Stomach (tissue), 9 donors: ENCODE results near the gene DLX2. TPM values are rescaled to one million over a fixed set of nuclear protein-coding genes. Genes with fewer than 3 reads are reported as not detected.
"Not testable (repeated sequence)": the region's sequence is repeated elsewhere in the genome, so short reads cannot be mapped to it uniquely, and the experiment has no call there.

Source experiments
- DNase-seq, 2 donors: peaks; one replicate each; pipeline versions ENCODE4 v3.0.0 to v3.0.0-alpha.2; 2013 to 2019
- H3K27ac ChIP-seq, 5 donors: fragments of 200-600 bp in 4 of 5; sonication (generic) in 4 of 5; one replicate each; pipeline ENCODE4 v1.5.1; 2013 to 2019; ENCODE audit warnings: mild to moderate bottlenecking in 1 of 5, moderate library complexity in 1 of 5
- H3K27me3 ChIP-seq, 3 donors: fragments of 200-600 bp; sonication (generic); one replicate each; pipeline ENCODE4 v1.5.1; 2017 to 2019; ENCODE audit warnings: mixed run types in 1 of 3
- H3K36me3 ChIP-seq, 4 donors: fragments of 200-600 bp; sonication (generic); 1 replicate in 3 of 4; 2 replicates in 1 of 4; pipeline ENCODE4 v1.5.1; 2016 to 2019
- H3K4me1 ChIP-seq, 4 donors: fragments of 200-600 bp; sonication (generic); one replicate each; pipeline ENCODE4 v1.5.1; 2016 to 2019
- H3K4me3 ChIP-seq, 4 donors: fragments of 200-600 bp; sonication (generic) in 3 of 4; one replicate each; pipeline ENCODE4 v1.5.1; 2016 to 2019; ENCODE audit warnings: mild to moderate bottlenecking in 1 of 4
- H3K9me3 ChIP-seq, 4 donors: fragments of 200-600 bp; sonication (generic); one replicate each; pipeline ENCODE4 v1.5.1; 2016 to 2019
- EP300 ChIP-seq: sonication (generic); formaldehyde crosslinking; IDR thresholded peaks from one replicate; pipeline ENCODE4 v1.6.1; 2017; ENCODE audit warnings: antibody characterized with exemption
- POLR2A ChIP-seq, 4 donors: fragments of 450-650 bp; IDR thresholded peaks; one replicate each; pipeline ENCODE4 v1.6.1; 2016; ENCODE audit warnings: antibody characterized with exemption in 4 of 4, control low read depth in 2 of 4, mild to moderate bottlenecking in 1 of 4, moderate library complexity in 1 of 4
- POLR2AphosphoS5 ChIP-seq, 3 donors: sonication (generic); formaldehyde crosslinking; IDR thresholded peaks; one replicate each; pipeline ENCODE4 v1.6.1; 2016; ENCODE audit warnings: antibody characterized with exemption in 3 of 3
- WGBS, 5 donors: extraction: QIAGEN DNeasy Blood & Tissue Kit in 3 of 5; methylation state at CpG; one replicate each; pipeline versions ENCODE4 v1.1.5 to v1.1.7; 2013 to 2018; 5-methylcytosine and 5-hydroxymethylcytosine counted together
- intact Hi-C: fragments of 100-400 bp; cut with DNase I; formaldehyde crosslinking; loops from one replicate; pipeline ENCODE4 v1.15.1; 2023; ENCODE audit warnings: low total_unique reads
- polyA plus RNA-seq, 3 donors: library from polyadenylated mRNA; stranded (reverse); fragments of 200-250 nt; gene quantifications; one replicate each; pipeline ENCODE4 v1.2.3, GENCODE V29; 2013
- total RNA-seq, 5 donors: library from RNA; depleted of rRNA; stranded (reverse); fragments of >200 nt; gene quantifications; one replicate each; pipeline versions ENCODE4 v1.1.0 to v1.2.3, GENCODE V29; 2014 to 2016
- TF ChIP-seq, protein P1 (sequence below), 7 experiments: fragments of 450-650 bp in 4 of 7; fragments of 200-600 bp in 3 of 7; sonication (generic) in 3 of 7; IDR thresholded peaks; one replicate each; pipeline ENCODE4 v1.5.1; 2016 to 2019; ENCODE audit warnings: antibody characterized with exemption in 7 of 7, control low read depth in 2 of 7, mild to moderate bottlenecking in 1 of 7
- donor health status: healthy with polysubstance abuse.
- donor health status: Bipolar disorder and iron deficiency.
- donor health status: healthy.

The DLX2 gene
- total and polyA plus RNA-seq, 8 donors = 0.03 TPM; not detected in 7

DNA sequence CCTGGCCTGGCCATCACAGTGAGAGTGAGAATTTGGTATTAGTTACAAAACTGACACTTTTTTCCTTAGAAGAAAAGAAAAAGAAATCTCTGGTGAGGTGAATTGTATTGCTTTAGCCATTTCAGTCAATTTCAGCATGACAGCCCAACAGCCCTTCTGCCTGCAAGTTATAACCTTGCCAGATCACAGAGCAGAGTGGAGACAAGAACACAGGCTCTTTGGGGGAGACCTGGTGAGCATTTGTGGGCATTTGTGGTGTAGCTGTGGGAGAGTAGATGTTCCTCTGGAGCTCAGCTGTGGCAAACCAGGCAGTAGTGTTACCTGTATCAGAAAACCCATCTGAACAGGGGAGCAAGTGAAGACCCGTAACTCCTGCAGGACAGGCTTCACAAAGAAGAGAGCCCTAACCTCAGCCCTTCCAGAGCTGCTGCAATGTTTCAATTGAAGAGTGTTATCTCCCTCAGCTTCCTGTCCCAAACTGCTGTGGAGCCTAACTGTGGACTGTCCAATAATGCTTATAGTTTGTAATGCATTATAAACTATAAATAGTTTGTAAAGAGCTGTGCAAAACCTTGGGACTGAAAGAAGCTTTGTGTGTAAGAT, 40.2 kb downstream of the DLX2 start:
- DNase-seq = no peak
- no peak overlapping the region for H3K4me3 ChIP-seq
- WGBS, 5 donors = 89 to 94% (median 92%) methylated on average over 1 of the region's 1 CpG
- no peaks in the 10 kb centered on the region for H3K9me3 ChIP-seq
- intact Hi-C loops = no loop called here
- no peak overlapping the region for H3K27ac ChIP-seq
- no peaks in the 10 kb centered on the region for H3K27me3 ChIP-seq
- H3K36me3 ChIP-seq = peaks cover 0 to 25% (median 4%) of the 10 kb centered on the region in 4 donors
- TF ChIP-seq, protein P1, sequence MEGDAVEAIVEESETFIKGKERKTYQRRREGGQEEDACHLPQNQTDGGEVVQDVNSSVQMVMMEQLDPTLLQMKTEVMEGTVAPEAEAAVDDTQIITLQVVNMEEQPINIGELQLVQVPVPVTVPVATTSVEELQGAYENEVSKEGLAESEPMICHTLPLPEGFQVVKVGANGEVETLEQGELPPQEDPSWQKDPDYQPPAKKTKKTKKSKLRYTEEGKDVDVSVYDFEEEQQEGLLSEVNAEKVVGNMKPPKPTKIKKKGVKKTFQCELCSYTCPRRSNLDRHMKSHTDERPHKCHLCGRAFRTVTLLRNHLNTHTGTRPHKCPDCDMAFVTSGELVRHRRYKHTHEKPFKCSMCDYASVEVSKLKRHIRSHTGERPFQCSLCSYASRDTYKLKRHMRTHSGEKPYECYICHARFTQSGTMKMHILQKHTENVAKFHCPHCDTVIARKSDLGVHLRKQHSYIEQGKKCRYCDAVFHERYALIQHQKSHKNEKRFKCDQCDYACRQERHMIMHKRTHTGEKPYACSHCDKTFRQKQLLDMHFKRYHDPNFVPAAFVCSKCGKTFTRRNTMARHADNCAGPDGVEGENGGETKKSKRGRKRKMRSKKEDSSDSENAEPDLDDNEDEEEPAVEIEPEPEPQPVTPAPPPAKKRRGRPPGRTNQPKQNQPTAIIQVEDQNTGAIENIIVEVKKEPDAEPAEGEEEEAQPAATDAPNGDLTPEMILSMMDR (IDR thresholded peaks at IDR 0.05) = no peak
- TF ChIP-seq POLR2AphosphoS5 (IDR thresholded peaks at IDR 0.05) (no peak), POLR2A (IDR thresholded peaks at IDR 0.05) (no peak), EP300 (no peak)
- no peaks in the 10 kb centered on the region for H3K4me1 ChIP-seq

DNA sequence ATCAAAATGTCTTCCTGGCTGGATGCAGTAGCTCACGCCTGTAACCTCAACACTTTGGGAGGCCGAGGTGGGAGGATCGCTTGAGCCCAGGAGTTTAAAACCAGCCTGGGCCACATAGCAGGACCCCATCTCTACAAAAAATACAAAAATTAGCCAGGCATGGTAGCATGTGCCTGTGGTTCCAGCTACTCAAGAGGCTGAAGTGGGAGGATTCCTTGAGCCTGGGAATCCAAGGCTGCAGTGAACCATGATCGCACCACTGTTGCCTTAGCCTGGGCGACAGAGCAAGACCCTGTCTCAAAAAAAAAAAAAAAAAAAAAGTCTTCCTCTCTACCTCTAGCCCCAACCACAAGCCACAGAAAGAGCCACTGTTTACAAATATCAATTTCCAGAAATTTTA, 42.6 kb downstream of the DLX2 start:
- H3K4me3 ChIP-seq, intact Hi-C loops, H3K27ac ChIP-seq, DNase-seq, H3K9me3 ChIP-seq, H3K4me1 ChIP-seq, H3K27me3 ChIP-seq: not testable (repeated sequence)
- WGBS, 5 donors = 85 to 97% (median 96%) methylated on average over 5 of the region's 5 CpGs
- peaks cover 0 to 21% (median 4%) of the 10 kb centered on the region in 4 donors for H3K36me3 ChIP-seq

DNA sequence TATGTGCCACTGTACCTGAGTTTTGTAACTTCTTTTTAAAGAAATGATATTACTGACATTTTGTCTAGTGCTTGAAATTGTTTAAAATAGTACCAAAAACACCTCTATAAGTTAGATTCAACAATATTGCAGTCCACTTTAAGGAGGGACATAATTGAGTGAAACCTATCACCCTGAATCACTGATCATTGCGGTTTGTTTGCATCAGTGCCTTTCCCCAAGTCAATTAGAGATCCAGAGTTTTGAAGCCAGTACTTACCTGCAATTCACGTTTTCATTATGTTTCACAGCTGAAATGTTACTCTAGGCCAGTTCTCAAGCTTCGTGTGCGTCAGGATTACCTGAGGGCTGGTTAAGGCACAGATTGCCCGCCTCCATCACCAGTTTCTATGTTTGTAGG, 44.0 kb downstream of the DLX2 start:
- intact Hi-C loops = no loop called here
- TF ChIP-seq, protein P1 (IDR thresholded peaks at IDR 0.05) = no peak
- no peak for TF ChIP-seq POLR2AphosphoS5 (IDR thresholded peaks at IDR 0.05)
- TF ChIP-seq EP300 = no peak
- TF ChIP-seq POLR2A (IDR thresholded peaks at IDR 0.05) = no peak

DNA sequence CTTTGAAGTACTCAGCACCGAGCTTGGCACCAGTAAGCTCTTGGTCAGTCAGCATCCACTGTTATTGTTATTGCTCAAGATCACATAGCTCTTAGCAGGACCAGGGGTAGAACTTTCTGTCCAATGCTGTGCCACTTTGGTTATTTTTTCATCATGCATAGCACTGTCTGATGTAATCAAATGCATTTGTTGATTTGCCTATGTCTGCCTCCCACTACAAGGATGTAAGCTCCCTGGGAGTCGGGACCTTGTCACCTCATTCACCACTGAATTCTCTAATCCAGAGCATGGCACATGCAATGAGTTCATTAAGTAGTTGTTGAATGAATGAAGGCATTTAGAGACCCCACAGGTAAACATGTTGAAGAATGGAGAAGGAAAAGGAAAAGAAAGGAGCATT, 46.4 kb downstream of the DLX2 start:
- Histone ChIP-seq H3K27ac (no peak overlapping the region), H3K4me3 (no peak overlapping the region), H3K4me1 (peaks cover 0 to 5% (median 2%) of the 10 kb centered on the region in 4 donors), H3K27me3 (no peaks in the 10 kb centered on the region), H3K36me3 (no peaks in the 10 kb centered on the region), H3K9me3 (no peaks in the 10 kb centered on the region)
- intact Hi-C loops = no loop called here
- WGBS, 5 donors = 86 to 94% (median 90%) methylated on average over 2 of the region's 2 CpGs
- no peak for DNase-seq
- TF ChIP-seq POLR2AphosphoS5 (IDR thresholded peaks at IDR 0.05) = no peak
- no peak for TF ChIP-seq EP300
- TF ChIP-seq POLR2A (IDR thresholded peaks at IDR 0.05) = no peak
- TF ChIP-seq, protein P1 (IDR thresholded peaks at IDR 0.05) = no peak

More for the DNA sequence above, 44.0 kb downstream of the DLX2 start:
- Histone ChIP-seq H3K9me3 (no peaks in the 10 kb centered on the region), H3K4me3 (no peak overlapping the region), H3K27ac (no peak overlapping the region), H3K4me1 (no peaks in the 10 kb centered on the region), H3K36me3 (peaks cover 0 to 14% (median 4%) of the 10 kb centered on the region in 4 donors), H3K27me3 (no peaks in the 10 kb centered on the region)
- WGBS, 5 donors = 88 to 98% (median 96%) methylated on average over 5 of the region's 5 CpGs
- DNase-seq = no peak

DNA sequence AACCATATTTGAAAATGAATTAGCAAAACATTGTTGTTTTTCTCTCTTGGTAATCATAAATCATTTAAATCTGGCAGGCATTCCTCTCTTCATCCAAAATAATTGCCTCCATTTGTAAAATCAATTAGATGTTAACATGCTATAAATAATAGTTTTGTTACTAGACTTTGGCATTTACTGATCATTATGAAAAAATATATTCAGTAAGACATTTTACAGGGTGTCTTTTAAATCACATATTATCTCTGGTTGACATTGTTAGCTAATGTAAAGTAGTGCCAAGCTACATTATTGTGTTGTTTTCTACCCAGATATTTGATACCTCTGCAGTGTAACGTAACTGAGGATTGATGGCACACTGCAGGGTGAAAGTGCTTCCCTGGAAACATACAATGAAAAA, 49.2 kb downstream of the DLX2 start:
- peaks cover 0 to 5% (median 2%) of the 10 kb centered on the region in 4 donors for H3K4me1 ChIP-seq
- no peaks in the 10 kb centered on the region for H3K27me3 ChIP-seq
- H3K36me3 ChIP-seq = no peaks in the 10 kb centered on the region
- intact Hi-C loops = no loop called here
- no peak overlapping the region for H3K27ac ChIP-seq
- no peak for TF ChIP-seq EP300
- TF ChIP-seq POLR2AphosphoS5 (IDR thresholded peaks at IDR 0.05) = no peak
- no peak for TF ChIP-seq POLR2A (IDR thresholded peaks at IDR 0.05)
- TF ChIP-seq, protein P1 (IDR thresholded peaks at IDR 0.05) = no peak
- no peak for DNase-seq
- no peak overlapping the region for H3K4me3 ChIP-seq
- WGBS, 5 donors = 75 to 98% (median 88%) methylated on average over 1 of the region's 1 CpG
- no peaks in the 10 kb centered on the region for H3K9me3 ChIP-seq
